ENCODE data around the gene EPAS1. TPM values are rescaled to one million over a fixed set of nuclear protein-coding genes. Genes with fewer than 3 reads are reported as not detected.

EPAS1 gene
- polyA plus RNA-seq, 2 of the 4 experiments (the other 2 are of a cell fraction), result 128 to 143 TPM

GRCh38 chr2:46381263-46381849, 84.1 kb downstream of the EPAS1 start:
- CTCF ChIA-PET, result interaction anchor here (0.7 to 2.1 kb wide), 6 partner anchors 9 to 371 kb away, joined by 3 to 14 read pairs (median 4); no protein-coding TSS in a partner anchor
- no peak for DNase-seq (ENCODE audit: low read depth in 1 of 2, low spot score in 1 of 2)
- Histone ChIP-seq H3K9me3 (no peaks in the 10 kb centered on the region), H3K4me3 (no peak overlapping the region), H3K27ac (peak overlapping the region in 1 of 2 experiments; percentile 19; a peak in 1 of 6 replicates), H3K4me1 (peaks cover 13% of the 10 kb centered on the region), H3K4me2 (no peak overlapping the region)
- no peak for ATAC-seq
- WGBS (ENCODE audit: missing lambda C conversion rate), result 91% methylated on average over 7 of the region's 8 CpGs
- POLR2A ChIA-PET, result no interaction called here
- FAIRE-seq, result no peak
- TF ChIP-seq FOSL2 (IDR thresholded peaks at IDR 0.05) (no peak), FOSL2 (CRISPR knock-in tag; IDR thresholded peaks at IDR 0.05) (peak; percentile 32; the same call in 1 of the 2 replicates), POLR2A (IDR thresholded peaks at IDR 0.05; ENCODE audit: low read length) (no peak)

DNA sequence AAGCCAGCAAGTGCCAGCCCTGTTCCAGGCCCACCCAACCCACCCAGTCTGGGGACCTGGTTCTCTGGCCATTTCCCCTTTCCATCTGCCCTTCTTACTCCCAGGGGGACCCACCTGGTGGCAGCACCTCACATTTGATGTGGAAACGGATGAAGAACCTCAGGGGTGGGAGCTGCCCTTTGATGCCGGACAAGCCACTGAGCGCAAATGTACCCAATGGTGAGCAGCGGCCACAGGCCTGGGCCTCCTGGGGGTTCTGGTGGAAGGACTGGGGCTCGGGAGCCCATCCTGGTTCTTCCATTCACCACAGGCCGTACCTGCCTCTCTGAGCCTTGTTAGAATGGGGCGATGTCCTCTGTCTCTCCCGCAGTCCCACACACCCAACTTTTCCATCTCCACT, 84.7 kb downstream of the EPAS1 start:
- CTCF ChIA-PET, result interaction anchor here (1.0 to 1.6 kb wide), 2 partner anchors 8 to 25 kb away, joined by 3 to 5 read pairs; no protein-coding TSS in a partner anchor

DNA sequence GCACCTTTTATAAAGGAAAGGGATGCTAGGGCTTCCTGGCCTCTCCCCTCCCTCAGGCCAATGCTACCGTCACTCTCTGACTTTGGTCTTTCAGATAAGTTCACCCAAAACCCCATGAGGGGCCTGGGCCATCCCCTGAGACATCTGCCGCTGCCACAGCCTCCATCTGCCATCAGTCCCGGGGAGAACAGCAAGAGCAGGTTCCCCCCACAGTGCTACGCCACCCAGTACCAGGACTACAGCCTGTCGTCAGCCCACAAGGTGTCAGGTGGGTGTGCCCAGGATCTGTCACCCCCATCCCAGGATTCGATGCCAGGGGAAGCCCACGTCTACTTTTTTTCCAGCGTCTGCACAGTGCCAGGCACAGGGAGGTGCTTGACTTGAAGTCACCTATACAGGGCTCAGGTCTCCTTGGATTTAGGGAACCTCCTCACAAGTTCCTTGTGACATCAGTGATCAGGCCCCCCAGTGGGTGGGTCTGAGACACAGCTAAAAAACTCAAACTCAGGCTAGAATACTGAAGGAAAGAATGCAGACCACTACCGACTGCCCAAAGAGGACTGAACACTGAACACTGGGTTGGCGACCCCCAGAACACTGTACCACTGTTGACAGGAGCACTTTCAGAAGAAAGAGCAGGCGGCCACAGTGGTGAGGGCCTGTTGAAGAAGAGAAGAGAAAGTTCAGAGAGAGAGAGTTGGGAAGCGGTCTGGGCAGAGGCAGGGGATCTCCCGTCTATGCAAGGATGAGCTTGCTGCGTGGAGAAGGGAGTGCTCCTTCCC, 85.3 kb downstream of the EPAS1 start:
- 88% methylated on average over 13 of the region's 14 CpGs for WGBS (ENCODE audit: missing lambda C conversion rate)
- POLR2A ChIA-PET, result no interaction called here
- no peak for FAIRE-seq
- Histone ChIP-seq H3K9me3 (no peaks in the 10 kb centered on the region), H3K27ac (no peak overlapping the region), H3K4me3 (no peak overlapping the region), H3K4me1 (peaks cover 20% of the 10 kb centered on the region), H3K4me2 (no peak overlapping the region)
- ATAC-seq, result no peak
- DNase-seq (ENCODE audit: low read depth in 1 of 2, low spot score in 1 of 2), result no peak
- TF ChIP-seq, protein P1, sequence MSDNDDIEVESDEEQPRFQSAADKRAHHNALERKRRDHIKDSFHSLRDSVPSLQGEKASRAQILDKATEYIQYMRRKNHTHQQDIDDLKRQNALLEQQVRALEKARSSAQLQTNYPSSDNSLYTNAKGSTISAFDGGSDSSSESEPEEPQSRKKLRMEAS (IDR thresholded peaks at IDR 0.05), result no peak
- TF ChIP-seq RCOR1 (IDR thresholded peaks at IDR 0.05; ENCODE audit: low read depth, low read length), result no peak
- TF ChIP-seq ZSCAN20 (CRISPR knock-in tag; IDR thresholded peaks at IDR 0.05), result no peak
- no peak for TF ChIP-seq USF2 (IDR thresholded peaks at IDR 0.05)
- TF ChIP-seq RFX5 (IDR thresholded peaks at IDR 0.05), result no peak
- TF ChIP-seq HOXB5 (CRISPR knock-in tag; IDR thresholded peaks at IDR 0.05), result no peak
- TF ChIP-seq HOXA7 (CRISPR knock-in tag; IDR thresholded peaks at IDR 0.05), result no peak
- TF ChIP-seq, protein P2, sequence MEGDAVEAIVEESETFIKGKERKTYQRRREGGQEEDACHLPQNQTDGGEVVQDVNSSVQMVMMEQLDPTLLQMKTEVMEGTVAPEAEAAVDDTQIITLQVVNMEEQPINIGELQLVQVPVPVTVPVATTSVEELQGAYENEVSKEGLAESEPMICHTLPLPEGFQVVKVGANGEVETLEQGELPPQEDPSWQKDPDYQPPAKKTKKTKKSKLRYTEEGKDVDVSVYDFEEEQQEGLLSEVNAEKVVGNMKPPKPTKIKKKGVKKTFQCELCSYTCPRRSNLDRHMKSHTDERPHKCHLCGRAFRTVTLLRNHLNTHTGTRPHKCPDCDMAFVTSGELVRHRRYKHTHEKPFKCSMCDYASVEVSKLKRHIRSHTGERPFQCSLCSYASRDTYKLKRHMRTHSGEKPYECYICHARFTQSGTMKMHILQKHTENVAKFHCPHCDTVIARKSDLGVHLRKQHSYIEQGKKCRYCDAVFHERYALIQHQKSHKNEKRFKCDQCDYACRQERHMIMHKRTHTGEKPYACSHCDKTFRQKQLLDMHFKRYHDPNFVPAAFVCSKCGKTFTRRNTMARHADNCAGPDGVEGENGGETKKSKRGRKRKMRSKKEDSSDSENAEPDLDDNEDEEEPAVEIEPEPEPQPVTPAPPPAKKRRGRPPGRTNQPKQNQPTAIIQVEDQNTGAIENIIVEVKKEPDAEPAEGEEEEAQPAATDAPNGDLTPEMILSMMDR (IDR thresholded peaks at IDR 0.05), result no peak
- CTCF ChIA-PET, result interaction anchor here (0.6 to 1.0 kb wide), 3 partner anchors 8 to 80 kb away, joined by 3 read pairs; no protein-coding TSS in a partner anchor

More for the DNA sequence above, 84.7 kb downstream of the EPAS1 start:
- FAIRE-seq, result no peak
- 91% methylated on average over 8 of the region's 8 CpGs for WGBS (ENCODE audit: missing lambda C conversion rate)
- H3K4me2 ChIP-seq, result no peak overlapping the region
- H3K27ac ChIP-seq, result 0 out of 6 replicates have a peak overlapping the region, but pooled peaks of 1 of the 2 experiments have one; percentile 19
- no peak for ATAC-seq
- H3K4me1 ChIP-seq, result peaks cover 18% of the 10 kb centered on the region
- no peak for DNase-seq (ENCODE audit: low read depth in 1 of 2, low spot score in 1 of 2)
- H3K9me3 ChIP-seq, result no peaks in the 10 kb centered on the region
- POLR2A ChIA-PET, result no interaction called here
- TF ChIP-seq TP53 (CRISPR knock-in tag; IDR thresholded peaks at IDR 0.05) (no peak), HES2 (IDR thresholded peaks at IDR 0.05) (no peak), EP300 (IDR thresholded peaks at IDR 0.05) (no peak), POLR2A (IDR thresholded peaks at IDR 0.05; ENCODE audit: low read length) (no peak), ZC3H11A (IDR thresholded peaks at IDR 0.05) (no peak), ZFP36 (IDR thresholded peaks at IDR 0.05; ENCODE audit: borderline replicate concordance, partially characterized antibody) (no peak), HDAC2 (IDR thresholded peaks at IDR 0.05) (no peak)
- TF ChIP-seq, protein P3, sequence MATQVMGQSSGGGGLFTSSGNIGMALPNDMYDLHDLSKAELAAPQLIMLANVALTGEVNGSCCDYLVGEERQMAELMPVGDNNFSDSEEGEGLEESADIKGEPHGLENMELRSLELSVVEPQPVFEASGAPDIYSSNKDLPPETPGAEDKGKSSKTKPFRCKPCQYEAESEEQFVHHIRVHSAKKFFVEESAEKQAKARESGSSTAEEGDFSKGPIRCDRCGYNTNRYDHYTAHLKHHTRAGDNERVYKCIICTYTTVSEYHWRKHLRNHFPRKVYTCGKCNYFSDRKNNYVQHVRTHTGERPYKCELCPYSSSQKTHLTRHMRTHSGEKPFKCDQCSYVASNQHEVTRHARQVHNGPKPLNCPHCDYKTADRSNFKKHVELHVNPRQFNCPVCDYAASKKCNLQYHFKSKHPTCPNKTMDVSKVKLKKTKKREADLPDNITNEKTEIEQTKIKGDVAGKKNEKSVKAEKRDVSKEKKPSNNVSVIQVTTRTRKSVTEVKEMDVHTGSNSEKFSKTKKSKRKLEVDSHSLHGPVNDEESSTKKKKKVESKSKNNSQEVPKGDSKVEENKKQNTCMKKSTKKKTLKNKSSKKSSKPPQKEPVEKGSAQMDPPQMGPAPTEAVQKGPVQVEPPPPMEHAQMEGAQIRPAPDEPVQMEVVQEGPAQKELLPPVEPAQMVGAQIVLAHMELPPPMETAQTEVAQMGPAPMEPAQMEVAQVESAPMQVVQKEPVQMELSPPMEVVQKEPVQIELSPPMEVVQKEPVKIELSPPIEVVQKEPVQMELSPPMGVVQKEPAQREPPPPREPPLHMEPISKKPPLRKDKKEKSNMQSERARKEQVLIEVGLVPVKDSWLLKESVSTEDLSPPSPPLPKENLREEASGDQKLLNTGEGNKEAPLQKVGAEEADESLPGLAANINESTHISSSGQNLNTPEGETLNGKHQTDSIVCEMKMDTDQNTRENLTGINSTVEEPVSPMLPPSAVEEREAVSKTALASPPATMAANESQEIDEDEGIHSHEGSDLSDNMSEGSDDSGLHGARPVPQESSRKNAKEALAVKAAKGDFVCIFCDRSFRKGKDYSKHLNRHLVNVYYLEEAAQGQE (IDR thresholded peaks at IDR 0.05), result no peak
- no peak overlapping the region for H3K4me3 ChIP-seq
